Embryonic facial prominence (tissue), 1 donor: ENCODE data around the gene VEPH1.

Experiments
- DNase-seq: peaks from one replicate; pipeline ENCODE4 v3.0.0-alpha.2; 2016; ENCODE audit errors: extremely low spot score

Gene VEPH1

DNA sequence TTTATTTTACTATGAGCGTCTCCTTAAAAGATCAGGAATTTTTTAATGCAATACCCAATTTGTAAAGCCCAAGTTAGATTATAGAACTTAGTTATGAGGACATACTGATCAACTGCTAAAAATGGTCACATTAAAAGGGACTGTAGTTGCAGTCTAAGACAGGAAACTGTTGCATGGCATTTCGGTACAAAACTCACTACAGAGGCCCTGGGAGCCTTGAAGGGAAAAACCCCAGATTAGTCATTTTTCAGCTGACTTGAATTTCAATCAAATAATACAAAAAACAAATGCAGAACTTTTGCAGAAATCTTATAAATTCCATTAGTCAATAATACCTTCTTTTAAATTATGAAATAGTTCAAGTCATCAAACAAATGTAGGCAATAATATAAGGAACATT, 73.5 kb downstream of the VEPH1 start:
- DNase-seq: no peak

DNA sequence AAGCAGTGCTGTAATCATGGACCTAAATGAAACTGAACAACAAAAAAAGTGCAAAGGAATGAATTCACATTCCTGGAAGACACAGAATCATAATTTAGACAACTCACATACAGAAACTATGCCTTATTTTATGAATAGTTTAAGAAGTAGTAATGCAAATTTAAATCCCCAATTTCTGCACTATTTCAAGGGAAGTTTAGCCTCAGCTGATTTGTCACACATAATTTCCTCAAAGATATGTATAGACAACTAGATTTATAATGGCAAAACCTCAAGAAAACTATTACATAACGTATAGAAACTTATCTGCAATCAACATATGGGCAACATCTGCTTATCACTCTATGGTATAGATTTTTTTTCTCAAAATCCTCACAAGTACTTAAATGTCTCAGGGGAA, 74.4 kb downstream of the VEPH1 start:
- DNase-seq: no peak

DNA sequence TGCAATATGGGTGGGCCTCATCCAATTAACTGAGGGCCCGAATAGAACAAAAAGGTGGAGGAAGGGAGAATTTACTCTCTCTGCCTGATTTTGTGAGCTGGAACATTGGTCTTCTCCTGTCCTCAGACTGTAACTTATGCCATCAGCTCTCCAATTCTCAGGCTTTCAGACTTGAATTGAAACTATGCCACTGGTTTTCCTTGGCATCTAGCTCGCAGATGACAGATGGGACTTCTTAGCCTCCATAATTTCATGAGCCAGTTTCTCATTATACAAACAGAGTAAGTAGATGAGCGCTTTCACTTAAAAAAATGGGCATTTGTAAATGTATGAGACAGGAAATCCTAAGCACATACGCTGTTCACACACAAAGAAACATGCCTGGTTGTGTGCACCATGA, 75.3 kb downstream of the VEPH1 start:
- DNase-seq: no peak

DNA sequence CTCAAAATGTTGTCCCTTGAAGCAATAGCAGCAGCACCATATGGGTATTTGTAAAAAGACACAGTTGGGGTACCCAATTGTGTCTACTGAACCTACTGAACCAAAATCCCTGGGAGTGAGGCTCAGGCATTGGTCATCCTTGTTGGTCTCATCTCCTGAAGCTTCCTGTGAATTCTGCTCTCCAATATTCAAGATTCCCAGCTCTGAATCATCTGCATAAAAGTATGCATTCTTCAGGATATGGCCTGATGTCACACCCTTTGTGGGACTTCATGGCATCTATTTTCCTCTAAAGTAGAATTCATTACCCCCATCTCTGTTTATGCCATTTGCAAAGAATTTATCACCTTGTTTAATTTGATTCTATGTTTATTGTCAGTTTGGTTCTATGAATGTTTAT, 79.9 kb downstream of the VEPH1 start:
- no peak for DNase-seq

DNA sequence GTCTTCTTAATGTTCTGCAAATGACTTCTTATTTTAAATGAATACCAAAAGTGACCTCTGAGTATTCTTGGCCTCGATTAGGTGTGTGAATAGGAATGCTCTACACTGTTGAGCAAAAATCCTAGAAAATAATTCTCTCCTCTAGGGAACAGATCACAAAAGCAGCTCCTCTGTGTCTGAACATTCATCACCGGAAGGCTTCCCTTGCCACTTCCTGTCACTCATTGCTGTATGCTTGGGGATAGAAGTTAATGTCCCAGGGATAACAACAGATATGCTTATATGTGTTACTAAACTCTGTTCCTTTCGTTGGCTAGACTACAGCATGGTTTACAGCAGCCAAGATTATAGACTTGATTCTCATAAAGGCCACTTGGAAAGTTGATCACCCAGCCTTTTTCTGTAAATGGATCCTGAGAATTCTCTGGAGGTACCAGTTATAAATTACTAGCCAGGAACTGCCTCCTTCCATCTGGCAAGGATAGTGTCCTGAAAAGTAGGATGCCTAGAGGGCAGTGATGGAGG, 82.5 kb downstream of the VEPH1 start:
- DNase-seq: no peak

DNA sequence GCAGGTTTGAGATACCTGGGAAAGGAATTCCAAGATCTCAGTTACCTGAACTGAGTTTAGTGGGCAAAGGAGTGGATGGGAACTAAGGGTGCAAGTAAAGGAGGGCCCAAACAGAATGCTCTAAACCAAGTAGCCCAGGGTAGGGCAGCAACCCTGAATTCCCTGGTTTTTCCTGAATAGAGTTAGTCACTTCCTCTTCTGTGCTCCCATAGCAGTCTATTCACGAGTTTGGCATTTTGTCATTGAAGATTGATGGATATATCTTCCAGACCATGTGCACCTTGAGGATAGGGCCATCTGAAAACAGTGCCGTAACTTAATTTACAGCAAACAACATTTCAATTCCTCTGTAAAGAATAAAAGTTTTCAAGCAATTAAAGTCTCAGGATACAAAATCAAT, 85.1 kb downstream of the VEPH1 start:
- DNase-seq: no peak

DNA sequence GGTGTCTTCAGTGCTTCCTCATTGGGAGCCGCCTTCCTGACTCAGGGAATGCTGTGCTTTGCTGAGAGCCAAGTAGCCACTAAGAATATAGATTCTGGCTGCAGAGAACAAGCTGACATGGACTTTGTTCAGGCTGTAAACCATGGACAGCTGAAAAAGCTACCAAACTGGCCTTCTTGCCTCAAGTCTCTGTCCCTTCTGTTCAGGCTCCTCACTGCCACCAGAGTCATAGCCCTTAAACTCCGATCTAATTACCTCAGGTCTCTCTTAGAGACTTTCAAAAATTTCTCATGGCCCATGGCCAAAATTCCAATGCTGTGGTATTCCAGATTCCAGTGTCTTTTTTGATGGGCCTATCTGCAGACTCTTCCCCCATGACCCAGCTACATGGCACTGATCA, 86.0 kb downstream of the VEPH1 start:
- no peak for DNase-seq

DNA sequence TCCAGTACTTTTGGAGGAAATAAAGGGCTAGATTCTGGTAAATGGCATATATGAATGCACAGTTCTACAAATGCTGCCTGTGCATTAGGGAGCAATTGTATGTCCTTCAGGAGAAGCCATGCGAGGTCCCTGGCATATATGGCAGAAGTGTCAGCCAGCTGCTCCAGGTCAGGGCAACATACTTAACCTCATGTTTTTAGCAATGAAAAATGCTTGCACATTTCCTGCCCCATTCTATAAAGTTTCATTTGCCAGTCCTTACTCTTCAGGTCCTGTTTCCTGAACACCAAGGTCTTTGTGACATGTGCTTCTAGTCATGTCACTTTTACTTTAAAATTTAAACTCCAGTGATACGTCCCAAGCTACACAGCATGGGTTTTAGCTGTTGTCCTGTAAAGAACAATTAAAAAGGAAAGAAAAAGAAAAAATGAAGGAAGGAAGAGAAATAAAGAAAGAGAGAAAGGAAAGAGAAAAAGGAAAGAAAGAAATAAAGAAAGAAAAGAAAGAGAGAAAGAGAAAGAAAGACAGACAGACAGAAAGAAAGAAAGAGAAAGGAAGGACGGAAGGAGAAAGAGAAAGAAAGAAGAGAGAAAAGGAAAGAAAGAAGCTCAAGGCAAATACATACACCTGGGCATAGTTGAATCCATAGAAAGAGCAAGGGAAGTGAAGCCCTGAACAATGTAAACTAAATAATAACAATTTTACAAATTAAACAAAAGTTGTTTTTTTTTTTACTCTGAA, 86.7 kb downstream of the VEPH1 start:
- DNase-seq: no peak

DNA sequence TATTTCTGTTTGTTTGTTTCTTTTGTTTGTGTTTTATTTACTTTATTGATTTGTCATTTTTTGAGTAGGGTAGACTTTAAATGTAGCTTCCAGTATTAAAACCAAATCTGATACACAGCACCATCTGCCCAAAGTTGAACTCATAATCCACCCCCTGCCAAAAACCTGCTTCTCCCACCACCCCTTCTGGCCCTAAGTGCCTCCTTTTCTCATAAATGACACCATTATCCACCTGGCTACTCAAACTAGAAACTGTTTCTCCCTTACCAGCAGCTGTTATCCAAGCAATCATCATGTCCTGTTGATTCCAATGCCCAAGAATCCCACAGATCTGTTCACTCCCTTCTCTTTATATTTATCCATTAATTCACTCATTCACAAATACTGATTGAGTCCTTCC, 88.4 kb downstream of the VEPH1 start:
- DNase-seq: no peak

DNA sequence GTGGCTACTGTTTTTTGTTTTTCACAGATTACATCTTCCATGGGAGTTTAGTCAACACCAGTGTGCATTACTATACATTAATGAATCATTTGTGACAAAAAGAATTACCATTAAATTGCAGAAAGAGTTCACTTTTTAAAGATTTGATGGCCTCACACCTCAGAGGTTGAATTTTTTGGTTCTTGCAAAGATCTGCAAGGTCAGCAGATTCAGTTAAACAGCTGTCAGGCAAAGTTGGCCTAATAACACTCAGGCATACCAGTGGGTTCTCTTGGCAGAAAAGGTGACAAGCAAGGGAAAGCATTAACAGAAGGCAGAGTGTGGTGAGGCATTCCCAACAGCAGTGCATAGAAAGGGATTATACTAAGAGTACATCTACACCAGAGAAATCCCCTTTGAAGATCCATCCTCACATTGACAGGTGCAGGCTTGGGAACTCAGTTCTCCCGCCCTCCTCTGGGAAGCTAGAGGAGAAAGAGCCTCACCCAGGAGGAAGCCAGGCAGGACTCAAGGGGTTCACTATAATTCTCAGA, 90.8 kb downstream of the VEPH1 start:
- DNase-seq: no peak

DNA sequence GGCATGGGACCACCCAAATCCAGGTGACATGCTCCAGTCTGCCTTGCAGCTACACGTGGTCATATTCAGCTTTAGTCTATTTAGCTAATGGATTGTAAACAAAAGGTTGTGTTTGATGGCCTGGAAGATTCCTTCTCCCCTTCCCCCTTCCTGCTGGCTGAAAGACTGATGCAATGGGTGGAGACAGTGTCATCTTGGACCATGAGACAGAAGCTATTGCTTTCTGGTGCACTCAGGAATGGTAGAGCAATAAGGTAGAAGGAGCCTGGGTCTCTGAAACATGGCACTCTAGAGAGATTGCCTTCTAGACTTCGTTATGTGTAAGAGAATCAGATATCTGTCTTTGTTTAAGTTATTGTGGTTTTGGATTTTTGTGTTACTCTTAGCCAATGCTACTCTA, 92.3 kb downstream of the VEPH1 start:
- no peak for DNase-seq

DNA sequence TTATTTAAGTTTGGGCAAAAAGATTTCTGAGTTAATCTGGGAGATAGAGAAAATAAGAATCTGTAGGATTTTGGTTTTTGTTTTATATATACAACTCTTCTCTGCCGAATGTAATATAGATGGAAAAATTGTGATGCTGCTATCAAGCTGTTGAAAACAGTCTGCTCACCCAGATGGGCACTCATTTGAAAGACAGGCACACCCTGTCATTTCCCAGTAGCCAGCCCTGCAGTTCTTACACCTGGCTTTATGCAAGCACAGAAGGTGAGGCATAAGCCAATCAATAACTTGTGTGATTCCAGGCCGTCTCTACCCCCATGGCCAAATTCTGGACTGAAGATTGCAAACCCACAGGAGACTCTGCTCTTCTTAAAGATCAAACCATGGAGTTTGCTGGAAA, 93.7 kb downstream of the VEPH1 start:
- no peak for DNase-seq

DNA sequence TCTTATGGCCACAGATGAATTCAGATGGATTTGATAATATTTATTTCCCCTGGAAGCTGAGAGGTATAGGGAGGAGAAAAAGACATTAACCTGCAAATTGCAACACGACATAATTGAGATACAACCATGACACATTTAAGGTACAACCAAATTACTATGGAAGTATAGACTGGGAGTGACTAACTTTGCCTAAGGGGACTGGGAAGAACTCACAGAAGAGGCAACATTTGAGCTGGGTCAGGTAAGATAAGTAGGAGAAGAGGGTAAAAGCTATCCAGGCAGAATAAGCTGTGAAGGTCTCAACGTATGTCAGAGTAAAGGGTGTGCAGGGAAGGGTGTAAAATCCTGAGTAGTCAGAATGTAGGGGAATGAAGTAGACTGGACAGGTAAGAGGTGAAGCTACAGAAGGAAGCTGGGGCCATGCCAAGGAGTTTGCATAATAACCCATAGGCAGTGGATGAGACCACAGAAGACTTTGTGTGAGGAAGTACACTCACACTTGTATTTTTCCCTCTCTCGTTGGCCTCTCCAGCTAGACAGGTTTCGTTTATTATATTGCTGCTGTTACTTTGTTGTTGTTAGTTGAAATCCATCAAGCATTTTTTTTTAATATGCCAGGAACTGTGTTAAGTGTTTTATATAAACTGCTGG, 94.6 kb downstream of the VEPH1 start:
- no peak for DNase-seq

DNA sequence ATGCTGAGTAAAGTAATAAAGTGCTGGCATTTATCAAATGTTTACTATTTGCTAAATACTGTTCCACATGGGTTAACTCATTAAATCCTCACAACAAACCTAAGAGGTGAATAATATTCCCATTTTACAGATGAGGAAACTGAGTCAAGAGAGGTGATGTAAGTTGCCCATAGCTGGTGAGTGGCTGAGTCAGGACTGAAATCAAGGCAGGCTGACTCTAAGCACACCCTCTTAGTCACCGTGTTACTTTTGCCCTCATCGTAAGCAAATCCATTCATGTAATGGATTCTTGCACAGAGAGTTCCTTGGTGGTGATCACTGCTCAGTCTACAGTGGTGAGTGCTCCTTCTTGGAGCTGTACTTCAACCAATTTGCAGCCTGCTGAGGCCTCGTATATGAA, 95.4 kb downstream of the VEPH1 start:
- DNase-seq: no peak

DNA sequence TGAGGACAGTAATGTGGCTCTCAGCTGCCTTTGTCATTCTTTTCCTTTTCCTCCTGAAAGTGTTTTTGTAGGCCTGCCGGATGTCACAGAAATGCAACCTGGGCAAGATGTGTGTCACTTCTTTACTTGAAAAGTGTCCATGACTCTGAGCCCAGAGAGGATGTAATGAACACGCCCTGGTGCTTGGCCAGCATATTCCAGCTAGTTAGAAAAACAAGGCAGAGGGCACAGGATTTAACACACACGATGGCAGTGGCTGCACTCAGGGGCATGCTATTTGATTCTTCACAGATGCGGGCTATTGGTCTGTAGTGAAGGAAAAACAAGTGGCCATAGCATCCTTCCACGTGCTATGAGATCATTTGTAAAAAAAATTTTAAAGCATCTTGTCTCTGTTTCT, 96.8 kb downstream of the VEPH1 start:
- no peak for DNase-seq

DNA sequence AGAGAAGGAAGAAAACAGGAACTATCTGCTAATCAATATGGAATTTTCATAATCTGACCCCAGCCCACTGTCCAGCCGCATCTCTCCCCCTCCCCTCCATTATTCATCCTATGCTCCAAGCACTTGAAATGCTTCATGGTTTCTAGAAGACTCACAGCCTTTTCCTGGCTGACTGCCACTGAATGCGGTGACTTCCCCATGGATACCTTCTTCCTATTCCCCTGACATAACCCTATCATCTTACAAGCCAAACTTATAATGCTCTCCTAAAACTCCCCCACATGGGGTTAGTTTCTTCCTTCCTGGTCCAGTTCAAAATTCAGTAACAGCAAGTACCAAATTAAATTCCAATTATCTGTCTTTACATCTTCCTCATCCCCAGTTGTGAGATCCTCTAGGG, 97.8 kb downstream of the VEPH1 start:
- no peak for DNase-seq

DNA sequence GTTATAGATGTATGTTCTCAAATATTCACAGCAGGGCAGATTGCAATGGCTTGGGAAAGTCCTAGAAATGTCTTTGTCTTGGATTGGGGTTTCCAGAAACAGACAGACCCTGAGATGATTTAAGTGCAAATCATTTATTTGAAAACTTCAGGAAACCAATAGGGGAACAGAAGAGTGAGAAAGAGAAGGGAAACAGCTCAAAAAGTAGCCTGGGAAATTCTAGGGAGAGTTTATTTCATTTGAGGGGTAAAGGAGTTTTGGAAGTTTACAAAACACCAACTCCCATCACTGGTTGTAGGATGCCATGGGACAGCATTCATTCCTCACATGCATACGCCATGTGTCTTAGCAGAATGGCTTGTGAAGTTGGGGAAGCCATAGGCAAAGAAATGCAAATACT, 98.8 kb downstream of the VEPH1 start:
- DNase-seq: no peak

DNA sequence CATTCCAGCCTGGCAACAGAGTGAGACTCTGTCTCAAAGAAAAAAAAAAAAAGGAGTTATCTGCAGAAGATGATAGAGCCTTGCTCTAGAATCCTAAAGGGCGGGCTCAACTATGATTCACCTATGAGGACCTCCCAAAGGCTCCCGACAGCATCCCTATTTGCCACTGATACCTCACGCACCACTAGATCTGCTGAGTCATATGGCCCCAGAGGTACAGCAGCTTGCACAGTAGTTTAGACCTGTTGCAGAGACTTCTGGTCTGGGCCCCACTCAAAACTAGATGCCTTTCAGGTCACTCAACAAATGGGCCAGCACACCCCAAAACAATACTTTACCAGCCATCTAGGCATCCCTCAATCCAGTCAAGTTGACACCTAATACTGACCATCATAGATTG, 104.6 kb downstream of the VEPH1 start:
- no peak for DNase-seq

DNA sequence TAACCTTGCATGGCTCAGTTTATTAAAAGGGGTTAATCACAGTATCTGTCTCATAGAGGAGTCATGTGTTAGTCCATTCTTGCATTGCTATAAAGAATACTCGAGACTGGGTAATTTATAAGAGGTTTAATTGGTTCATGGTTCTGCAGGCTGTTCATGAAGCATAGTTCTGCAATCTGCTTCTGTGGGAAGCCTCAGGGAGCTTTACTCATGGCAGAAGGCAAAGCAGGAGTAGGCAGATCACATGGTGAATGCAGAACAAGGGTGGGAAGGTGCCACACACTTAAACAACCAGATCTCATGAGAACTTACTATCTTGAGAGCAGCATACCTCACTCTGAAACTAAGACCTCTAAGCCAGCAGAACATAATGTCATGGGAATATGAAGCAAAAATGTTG, 108.8 kb downstream of the VEPH1 start:
- DNase-seq: no peak

DNA sequence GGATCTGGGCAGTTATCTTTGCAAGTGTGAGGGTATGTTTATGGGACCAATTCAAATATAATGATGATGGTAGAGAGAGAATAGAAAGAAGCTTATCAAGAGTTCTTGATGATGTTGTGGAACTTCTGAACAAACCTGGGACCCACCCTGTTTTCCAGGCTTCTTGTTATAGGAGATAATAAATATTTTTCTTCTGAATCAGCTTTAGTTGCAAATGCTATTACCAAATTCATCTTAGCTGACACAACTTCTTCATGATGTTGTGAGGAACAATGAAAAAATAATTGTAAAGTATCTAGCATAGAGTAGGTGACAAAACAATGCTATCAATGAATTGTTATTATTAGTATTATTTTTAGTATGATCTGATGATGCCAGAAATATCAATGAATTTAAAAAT, 110.1 kb downstream of the VEPH1 start:
- no peak for DNase-seq

DNA sequence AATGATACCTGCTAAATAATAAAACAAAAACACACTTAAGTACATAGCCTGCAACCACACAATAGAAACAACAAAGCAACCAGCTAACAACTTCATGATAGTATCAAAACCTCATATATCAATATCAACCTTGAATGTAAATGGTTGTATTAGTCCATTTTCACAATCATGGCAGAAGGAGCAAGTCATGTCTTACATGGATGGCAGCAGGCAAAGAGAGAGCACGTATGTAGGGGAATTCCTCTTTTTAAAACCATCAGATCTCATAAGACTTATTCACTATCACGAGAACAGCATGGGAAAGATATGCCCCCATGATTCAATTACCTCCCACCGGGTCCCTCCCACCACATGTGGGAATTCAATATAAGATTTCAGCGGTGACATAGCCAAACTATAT, 111.1 kb downstream of the VEPH1 start:
- no peak for DNase-seq

DNA sequence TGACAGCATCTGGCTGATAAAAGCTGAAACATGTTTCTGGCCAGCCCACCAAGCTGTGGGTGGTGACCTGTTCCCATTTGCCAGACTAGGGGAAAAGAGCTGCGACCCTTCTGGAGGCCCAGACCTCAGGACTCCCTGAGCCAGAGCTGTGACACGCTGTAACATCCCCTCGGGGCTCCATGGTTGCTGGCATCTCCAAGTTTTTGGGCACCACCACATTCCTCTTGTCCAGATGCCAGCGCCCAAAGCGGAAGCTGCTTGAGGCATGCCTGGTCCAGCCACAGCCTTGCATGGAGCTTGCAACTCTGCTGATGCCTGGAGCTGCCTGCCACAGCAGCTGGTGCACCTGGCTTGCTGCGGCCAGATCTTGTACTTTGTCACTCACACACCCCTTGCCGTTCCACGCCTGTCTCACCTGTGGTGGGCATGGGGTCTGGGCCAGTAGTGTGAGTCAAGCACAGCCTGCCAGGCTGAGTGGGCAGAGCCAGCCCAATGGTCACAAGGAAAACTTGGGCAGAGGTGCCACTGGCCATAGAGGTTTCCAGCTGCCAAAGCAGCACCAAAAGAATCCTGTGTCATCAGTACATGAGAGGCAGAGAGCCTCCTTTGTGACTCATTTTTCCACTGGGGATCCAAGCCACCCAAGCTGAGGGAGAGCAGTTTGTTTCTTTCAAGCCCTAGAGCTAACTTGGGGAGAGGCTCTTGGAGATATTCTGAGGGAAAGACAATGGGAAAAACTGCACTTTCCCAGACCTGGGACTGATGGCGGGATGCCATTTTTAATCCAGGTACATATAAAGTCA, 112.3 kb downstream of the VEPH1 start:
- no peak for DNase-seq

DNA sequence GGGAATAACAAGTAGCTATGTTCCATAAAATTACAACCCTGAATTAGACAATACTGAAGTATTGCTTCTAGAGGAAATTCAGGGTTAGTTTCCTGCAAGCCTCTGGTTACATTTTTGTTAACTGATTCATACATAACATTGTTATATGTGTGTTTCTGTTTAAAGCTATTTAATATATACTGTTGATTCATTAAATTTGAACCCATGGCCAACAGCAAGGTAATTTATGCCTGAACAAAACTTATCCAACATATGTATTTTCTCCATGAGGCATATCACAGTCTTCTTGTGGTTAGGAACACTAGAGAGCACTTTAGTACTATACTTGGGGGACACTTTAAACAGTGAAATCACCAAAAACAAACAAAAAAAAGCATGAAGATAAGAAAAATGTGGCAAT, 114.2 kb downstream of the VEPH1 start:
- DNase-seq: no peak
